GM12801 (cell line): ENCODE results near the gene ADRA2B.

Experiments
- TF ChIP-seq, protein P1 (sequence below): IDR thresholded peaks from one replicate; pipeline ENCODE4 v1.5.1; 2011; ENCODE audit warnings: control low read depth; ENCODE audit not compliant: insufficient read length; ENCODE audit errors: extremely low read depth

ADRA2B gene

GRCh38 chr2:96111257-96111640, 5.1 kb downstream of the ADRA2B start:
- TF ChIP-seq, protein P1, sequence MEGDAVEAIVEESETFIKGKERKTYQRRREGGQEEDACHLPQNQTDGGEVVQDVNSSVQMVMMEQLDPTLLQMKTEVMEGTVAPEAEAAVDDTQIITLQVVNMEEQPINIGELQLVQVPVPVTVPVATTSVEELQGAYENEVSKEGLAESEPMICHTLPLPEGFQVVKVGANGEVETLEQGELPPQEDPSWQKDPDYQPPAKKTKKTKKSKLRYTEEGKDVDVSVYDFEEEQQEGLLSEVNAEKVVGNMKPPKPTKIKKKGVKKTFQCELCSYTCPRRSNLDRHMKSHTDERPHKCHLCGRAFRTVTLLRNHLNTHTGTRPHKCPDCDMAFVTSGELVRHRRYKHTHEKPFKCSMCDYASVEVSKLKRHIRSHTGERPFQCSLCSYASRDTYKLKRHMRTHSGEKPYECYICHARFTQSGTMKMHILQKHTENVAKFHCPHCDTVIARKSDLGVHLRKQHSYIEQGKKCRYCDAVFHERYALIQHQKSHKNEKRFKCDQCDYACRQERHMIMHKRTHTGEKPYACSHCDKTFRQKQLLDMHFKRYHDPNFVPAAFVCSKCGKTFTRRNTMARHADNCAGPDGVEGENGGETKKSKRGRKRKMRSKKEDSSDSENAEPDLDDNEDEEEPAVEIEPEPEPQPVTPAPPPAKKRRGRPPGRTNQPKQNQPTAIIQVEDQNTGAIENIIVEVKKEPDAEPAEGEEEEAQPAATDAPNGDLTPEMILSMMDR = no peak

DNA sequence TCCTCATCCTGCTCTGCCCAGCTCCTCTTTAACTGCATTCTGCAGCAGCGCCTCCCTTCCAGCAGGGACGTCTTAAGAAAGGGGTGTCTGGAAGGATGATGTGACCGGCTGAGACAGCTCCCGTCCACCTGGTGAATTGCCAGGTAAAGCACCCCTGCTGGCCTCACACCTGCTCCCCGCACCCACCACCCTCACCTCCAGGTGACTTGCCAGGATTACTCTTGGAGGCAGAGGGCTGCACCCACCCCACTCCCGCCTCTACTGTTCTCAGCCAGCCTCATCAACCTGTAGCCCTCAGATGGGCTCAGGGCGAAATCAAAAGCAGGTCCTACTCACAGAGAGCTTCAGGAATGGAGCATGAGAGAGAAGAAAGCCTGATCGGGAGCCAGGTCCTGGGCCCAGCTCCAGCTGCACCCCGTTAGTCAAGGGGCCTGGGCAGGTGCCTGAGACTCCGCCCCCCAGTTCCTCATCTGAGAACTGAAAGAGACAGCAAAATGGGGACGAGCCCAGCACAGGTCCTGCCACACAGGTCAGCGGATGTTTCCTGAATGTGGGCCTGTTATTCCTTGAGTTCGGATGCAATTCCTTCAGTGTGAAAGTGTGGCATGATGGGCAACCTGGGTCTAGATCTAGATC, 5.6 kb downstream of the ADRA2B start:
- TF ChIP-seq, protein P1 = no peak

- TF ChIP-seq, protein P1 = no peak
These were observed 6.3 kb downstream of the ADRA2B start for GRCh38 chr2:96109931-96110511.

- TF ChIP-seq, protein P1 = no peak
These were observed 7.0 kb downstream of the ADRA2B start for GRCh38 chr2:96109361-96109680.

DNA sequence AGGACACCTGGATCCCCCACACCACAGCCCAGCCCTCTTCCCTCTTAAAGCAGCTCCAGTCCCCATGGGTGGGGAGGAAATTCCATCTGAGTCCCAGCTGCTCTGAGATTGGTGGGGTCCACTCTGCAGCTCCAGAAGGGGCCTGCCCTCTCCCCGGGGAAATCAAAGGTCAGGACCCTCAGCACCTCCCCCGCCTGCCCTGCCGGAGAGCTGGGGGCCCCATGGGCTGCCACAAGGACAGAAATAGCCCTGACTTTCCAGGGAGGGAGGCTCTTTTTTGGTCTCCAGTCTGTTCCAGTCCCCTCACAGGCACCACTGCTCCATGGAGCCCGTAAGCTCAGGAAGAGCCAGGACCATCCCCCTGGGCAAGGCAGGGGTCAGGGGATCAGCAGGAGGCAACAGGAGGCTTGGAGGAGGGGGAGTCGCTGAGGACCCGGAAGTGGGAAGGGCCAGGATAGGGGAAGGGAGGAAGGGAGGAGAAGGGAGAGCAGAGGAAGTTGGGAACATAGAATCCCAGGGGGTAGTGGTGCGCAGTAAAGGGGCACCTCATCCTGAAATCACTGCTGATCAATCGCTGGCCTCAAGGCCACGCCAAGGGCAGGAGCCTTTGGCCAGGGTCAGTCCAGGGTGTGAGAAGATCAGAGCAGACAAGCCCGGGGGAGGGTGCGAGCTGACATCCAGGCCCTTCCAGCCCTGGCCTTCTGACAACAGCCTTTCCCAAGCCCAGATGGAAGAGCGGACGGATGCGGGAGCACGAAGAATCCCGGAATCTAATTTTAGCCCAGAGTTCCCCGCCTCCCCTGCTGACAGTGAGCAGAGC, 7.6 kb downstream of the ADRA2B start:
- TF ChIP-seq, protein P1 = no peak

- TF ChIP-seq, protein P1 = no peak
These were observed 8.2 kb downstream of the ADRA2B start for GRCh38 chr2:96108151-96108540.

DNA sequence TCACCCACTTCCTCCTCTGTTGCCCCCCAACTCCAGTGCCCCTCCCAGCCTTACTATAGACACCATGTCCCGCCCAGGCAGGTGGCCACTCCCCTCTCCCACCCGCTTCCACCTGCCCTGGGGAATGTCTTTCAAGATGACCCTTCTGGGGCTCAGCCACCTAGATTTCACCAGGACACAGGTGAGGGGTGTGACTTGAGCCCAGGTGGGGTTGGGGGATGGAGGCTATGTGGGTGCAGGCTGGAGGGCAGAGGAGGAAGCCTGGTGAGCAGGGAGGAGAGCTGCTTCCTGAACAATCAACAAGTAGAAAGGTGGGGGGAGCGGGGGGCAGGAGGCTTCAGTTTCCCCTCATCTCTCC, 8.7 kb downstream of the ADRA2B start:
- TF ChIP-seq, protein P1 = no peak
